HepG2 (cell line): ENCODE measurements around the gene FOSL2. TPM values are rescaled to one million over a fixed set of nuclear protein-coding genes. Genes with fewer than 3 reads are reported as not detected.

ENCODE experiments used
- ATAC-seq: fragments of 200-7000 bp; cut with Tn5 transposase; 3 replicates; pipeline ENCODE4 v1.9.1; 2020; ENCODE audit warnings: mild to moderate bottlenecking, moderate library complexity
- BruUV-seq: library from RNA; stranded (reverse); fragments of 400-500 nt; replicated peaks from 2 replicates; lab custom pipeline; 2021; lab: Mats Ljungman, UMichigan
- CTCF ChIA-PET: fragments of 300-600 bp; formaldehyde crosslinking; extraction: SDS; loops from one replicate; lab custom pipeline; 2021; ENCODE audit warnings: low total read pairs, inconsistent platforms, low intra/inter-chr PET ratio; lab: Yijun Ruan, JAX
- POLR2A ChIA-PET: fragments of 350-600 bp; sonication (Branson Sonifier 250); formaldehyde crosslinking; loops from one replicate; lab custom pipeline; 2020; ENCODE audit warnings: antibody characterized with exemption, inconsistent platforms; lab: Yijun Ruan, JAX
- DNase-seq: peaks from one replicate; pipeline ENCODE4 v3.0.0-alpha.2; 2015; ENCODE audit warnings: low spot score
- FAIRE-seq: peaks from 3 replicates; lab custom pipeline; 2011; peaks lifted over from hg19 to GRCh38; lab: Jason Lieb, UNC
- H2AFZ ChIP-seq: one replicate; pipeline ENCODE4 v1.6.1; 2011; ENCODE audit warnings: low read length, inconsistent platforms
- H3K27ac ChIP-seq: fragments of 300-600 bp; 3 replicates; pipeline ENCODE4 v1.8.0; 2011; ENCODE audit warnings: mixed run types, mild to moderate bottlenecking, mixed read lengths, low read length, inconsistent platforms; ENCODE audit not compliant: insufficient read depth; ENCODE audit errors: extremely low read length
- H3K27me3 ChIP-seq, 2 experiments: fragments of 200-600 bp in 1 of 2; 2 replicates in 1 of 2; 3 replicates in 1 of 2; pipeline versions ENCODE4 v1.6.0 to v1.8.0; 2011; ENCODE audit warnings: low read length in 2 of 2, mild to moderate bottlenecking in 2 of 2, moderate library complexity in 2 of 2, inconsistent platforms in 1 of 2; ENCODE audit not compliant: insufficient read depth in 2 of 2, control insufficient read depth in 1 of 2
- H3K36me3 ChIP-seq, 2 experiments: fragments of 200-600 bp in 1 of 2; replicated peaks in 1 of 2; 2 replicates in 1 of 2; 3 replicates in 1 of 2; pipeline versions ENCODE4 v1.5.1 to v1.8.0; 2011; ENCODE audit warnings: low read length in 2 of 2, inconsistent platforms in 1 of 2; ENCODE audit not compliant: insufficient read depth in 2 of 2, control insufficient read depth in 1 of 2
- H3K4me1 ChIP-seq: 2 replicates; pipeline ENCODE4 v1.5.1; 2012; ENCODE audit warnings: low read length, inconsistent platforms; ENCODE audit not compliant: insufficient read depth
- H3K4me2 ChIP-seq: 2 replicates; pipeline ENCODE4 v1.6.0; 2011; ENCODE audit warnings: low read depth, low read length, inconsistent platforms
- H3K4me3 ChIP-seq, 3 experiments: fragments of 200-600 bp in 1 of 3; sonication (generic), shearing (Covaris generic) in 1 of 3; replicated peaks in 1 of 3; 2 replicates each; pipeline ENCODE4 v1.5.1; 2011 to 2016; ENCODE audit warnings: low read length in 3 of 3, inconsistent platforms in 2 of 3, low read depth in 2 of 3, mild to moderate bottlenecking in 2 of 3, control low read depth in 1 of 3, mixed read lengths in 1 of 3; ENCODE audit not compliant: insufficient read depth in 1 of 3
- H3K79me2 ChIP-seq: one replicate; pipeline ENCODE4 v1.6.1; 2011; ENCODE audit warnings: low read length, inconsistent platforms; ENCODE audit not compliant: insufficient read depth
- H3K9ac ChIP-seq: 2 replicates; pipeline ENCODE4 v1.6.0; 2011; ENCODE audit warnings: mild to moderate bottlenecking, low read depth, low read length, inconsistent platforms; ENCODE audit not compliant: insufficient read depth
- H3K9me3 ChIP-seq: 2 replicates; pipeline ENCODE4 v1.5.1; 2012; ENCODE audit warnings: mild to moderate bottlenecking, low read length
- H4K20me1 ChIP-seq: 2 replicates; pipeline ENCODE4 v1.6.0; 2011; ENCODE audit warnings: inconsistent platforms, mild to moderate bottlenecking, low read length, moderate library complexity; ENCODE audit not compliant: insufficient read depth
- ETV5 ChIP-seq: IDR thresholded peaks from 2 replicates; pipeline ENCODE4 v1.6.1; 2018; ENCODE audit warnings: missing biosample characterization, missing genetic modification reagents, inconsistent platforms, borderline replicate concordance
- ZNF547 ChIP-seq: sonication (generic); formaldehyde crosslinking; IDR thresholded peaks from 2 replicates; pipeline ENCODE4 v1.5.1; 2020; ENCODE audit warnings: mild to moderate bottlenecking, missing genetic modification reagents
- WGBS: methylation state at CpG from one replicate; pipeline ENCODE4 v1.1.6; 2017; ENCODE audit warnings: low lambda C conversion rate; 5-methylcytosine and 5-hydroxymethylcytosine counted together
- in situ Hi-C: cut with HindIII; loops from 2 replicates; pipeline ENCODE4 v1.10.0; 2017; ENCODE audit warnings: low pct_unique_long_range_greater_than_20kb; ENCODE audit not compliant: extremely low pct_ligation_motif_present
- intact Hi-C: fragments of 100-400 bp; cut with micrococcal nuclease; formaldehyde crosslinking; loops from one replicate; pipeline ENCODE4 v1.10.0; 2022; ENCODE audit not compliant: unreplicated experiment
- polyA plus RNA-seq, 8 experiments: library from polyadenylated mRNA; depleted of rRNA in 3 of 8; stranded (reverse) in 7 of 8; unstranded in 1 of 8; fragments of >200 nt; fragmentation: Illumina TruSeq in 4 of 8; extraction: Trizol in 4 of 8; gene quantifications; 2 replicates each; pipeline versions ENCODE4 v1.2.1 to v1.2.3, GENCODE V29; 2011 to 2016; ENCODE audit warnings: low read depth in 4 of 8, missing spikeins in 1 of 8, mixed read lengths in 1 of 8; ENCODE audit not compliant: insufficient read depth in 1 of 8
- total RNA-seq, 5 experiments: library from RNA; depleted of rRNA; stranded (reverse); fragments of >200 nt; fragmentation: Illumina TruSeq; extraction: Trizol; gene quantifications; 2 replicates each; pipeline ENCODE4 v1.2.3, GENCODE V29; 2016; ENCODE audit warnings: low read depth in 1 of 5
- TF ChIP-seq, protein P1 (sequence below): sonication (generic); formaldehyde crosslinking; IDR thresholded peaks from 2 replicates; pipeline ENCODE4 v1.5.0; 2020; ENCODE audit warnings: mild to moderate bottlenecking, missing genetic modification reagents
- TF ChIP-seq, protein P2 (sequence below): sonication (generic); formaldehyde crosslinking; IDR thresholded peaks from 2 replicates; pipeline ENCODE4 v1.5.0; 2020; ENCODE audit warnings: missing genetic modification reagents
- TF ChIP-seq, protein P3 (sequence below): sonication (generic); formaldehyde crosslinking; IDR thresholded peaks from 2 replicates; pipeline ENCODE4 v1.8.1; 2023; ENCODE audit warnings: mild to moderate bottlenecking, missing genetic modification reagents
- TF ChIP-seq, protein P4 (sequence below): sonication (generic); formaldehyde crosslinking; IDR thresholded peaks from 2 replicates; pipeline ENCODE4 v1.4.0; 2020; ENCODE audit warnings: low read depth, missing genetic modification reagents

The FOSL2 gene
- total and polyA plus RNA-seq, 2 of the 13 experiments (the other 11 are each of a cell fraction or from before 2014, with no cell fraction given): 3.4 to 18.1 TPM

DNA sequence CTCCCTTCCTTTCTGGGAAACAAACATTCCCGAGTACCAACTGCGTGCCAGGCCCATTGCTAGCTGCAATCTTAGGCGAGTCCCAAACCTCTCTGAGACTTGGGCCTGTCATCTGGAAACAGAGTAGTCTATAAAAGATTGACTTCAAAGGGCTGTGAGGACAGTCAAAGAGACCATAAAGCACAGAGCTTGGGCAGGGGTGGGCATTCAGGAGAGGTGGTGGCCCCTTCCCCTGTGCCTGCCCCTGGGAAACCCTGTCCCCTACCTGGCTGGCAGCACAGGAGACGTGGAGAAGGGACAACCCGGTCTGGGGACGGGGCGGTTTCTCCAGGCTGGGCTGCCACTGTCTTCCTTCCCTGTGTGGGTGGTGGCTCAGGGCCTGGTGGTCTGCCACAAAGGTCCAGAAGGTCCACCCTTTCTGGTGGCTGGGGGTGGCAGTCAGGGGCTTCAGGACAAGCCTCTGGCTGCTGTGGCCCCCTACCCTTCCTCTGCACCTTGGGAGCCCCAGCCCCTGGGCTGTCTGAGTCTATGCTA, 33.9 kb upstream of the FOSL2 start:
- Histone ChIP-seq H3K27me3 (peaks cover 0 to 19% of the 10 kb centered on the region in 2 experiments), H3K9ac (peak overlapping the region; percentile 38; the same call in 1 of the 2 replicates), H2AFZ (no peak overlapping the region), H3K27ac (no peak overlapping the region), H3K79me2 (no peaks in the 10 kb centered on the region), H3K9me3 (no peaks in the 10 kb centered on the region), H3K36me3 (no peaks in the 10 kb centered on the region), H3K4me2 (peak overlapping the region; percentile 83), H3K4me3 (peak overlapping the region in 2 of 3 experiments; percentile 2 to 54; a peak in 2 of 6 replicates), H4K20me1 (no peaks in the 10 kb centered on the region), H3K4me1 (peaks cover 50% of the 10 kb centered on the region)
- TF ChIP-seq, protein P1, sequence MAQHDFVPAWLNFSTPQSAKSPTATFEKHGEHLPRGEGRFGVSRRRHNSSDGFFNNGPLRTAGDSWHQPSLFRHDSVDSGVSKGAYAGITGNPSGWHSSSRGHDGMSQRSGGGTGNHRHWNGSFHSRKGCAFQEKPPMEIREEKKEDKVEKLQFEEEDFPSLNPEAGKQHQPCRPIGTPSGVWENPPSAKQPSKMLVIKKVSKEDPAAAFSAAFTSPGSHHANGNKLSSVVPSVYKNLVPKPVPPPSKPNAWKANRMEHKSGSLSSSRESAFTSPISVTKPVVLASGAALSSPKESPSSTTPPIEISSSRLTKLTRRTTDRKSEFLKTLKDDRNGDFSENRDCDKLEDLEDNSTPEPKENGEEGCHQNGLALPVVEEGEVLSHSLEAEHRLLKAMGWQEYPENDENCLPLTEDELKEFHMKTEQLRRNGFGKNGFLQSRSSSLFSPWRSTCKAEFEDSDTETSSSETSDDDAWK (CRISPR knock-in tag): no peak
- TF ChIP-seq ETV5 (CRISPR knock-in tag) (no peak), ZNF547 (CRISPR knock-in tag) (0 out of 2 replicates have a peak, but pooled peaks have one; percentile 8)
- TF ChIP-seq, protein P2, sequence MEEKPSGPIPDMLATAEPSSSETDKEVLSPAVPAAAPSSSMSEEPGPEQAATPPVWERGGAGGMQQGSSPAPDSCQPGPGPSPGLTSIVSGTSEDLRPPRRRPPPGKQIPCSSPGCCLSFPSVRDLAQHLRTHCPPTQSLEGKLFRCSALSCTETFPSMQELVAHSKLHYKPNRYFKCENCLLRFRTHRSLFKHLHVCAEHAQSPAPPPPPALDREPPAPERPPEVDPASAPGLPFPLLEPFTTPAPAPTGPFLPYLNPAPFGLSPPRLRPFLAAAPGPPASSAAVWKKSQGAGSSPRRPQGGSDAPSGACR (CRISPR knock-in tag): peak; percentile 69; the same call in 1 of the 2 replicates
- TF ChIP-seq, protein P3, sequence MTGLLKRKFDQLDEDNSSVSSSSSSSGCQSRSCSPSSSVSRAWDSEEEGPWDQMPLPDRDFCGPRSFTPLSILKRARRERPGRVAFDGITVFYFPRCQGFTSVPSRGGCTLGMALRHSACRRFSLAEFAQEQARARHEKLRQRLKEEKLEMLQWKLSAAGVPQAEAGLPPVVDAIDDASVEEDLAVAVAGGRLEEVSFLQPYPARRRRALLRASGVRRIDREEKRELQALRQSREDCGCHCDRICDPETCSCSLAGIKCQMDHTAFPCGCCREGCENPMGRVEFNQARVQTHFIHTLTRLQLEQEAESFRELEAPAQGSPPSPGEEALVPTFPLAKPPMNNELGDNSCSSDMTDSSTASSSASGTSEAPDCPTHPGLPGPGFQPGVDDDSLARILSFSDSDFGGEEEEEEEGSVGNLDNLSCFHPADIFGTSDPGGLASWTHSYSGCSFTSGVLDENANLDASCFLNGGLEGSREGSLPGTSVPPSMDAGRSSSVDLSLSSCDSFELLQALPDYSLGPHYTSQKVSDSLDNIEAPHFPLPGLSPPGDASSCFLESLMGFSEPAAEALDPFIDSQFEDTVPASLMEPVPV (CRISPR knock-in tag): 0 out of 2 replicates have a peak, but pooled peaks have one; percentile 40
- TF ChIP-seq, protein P4, sequence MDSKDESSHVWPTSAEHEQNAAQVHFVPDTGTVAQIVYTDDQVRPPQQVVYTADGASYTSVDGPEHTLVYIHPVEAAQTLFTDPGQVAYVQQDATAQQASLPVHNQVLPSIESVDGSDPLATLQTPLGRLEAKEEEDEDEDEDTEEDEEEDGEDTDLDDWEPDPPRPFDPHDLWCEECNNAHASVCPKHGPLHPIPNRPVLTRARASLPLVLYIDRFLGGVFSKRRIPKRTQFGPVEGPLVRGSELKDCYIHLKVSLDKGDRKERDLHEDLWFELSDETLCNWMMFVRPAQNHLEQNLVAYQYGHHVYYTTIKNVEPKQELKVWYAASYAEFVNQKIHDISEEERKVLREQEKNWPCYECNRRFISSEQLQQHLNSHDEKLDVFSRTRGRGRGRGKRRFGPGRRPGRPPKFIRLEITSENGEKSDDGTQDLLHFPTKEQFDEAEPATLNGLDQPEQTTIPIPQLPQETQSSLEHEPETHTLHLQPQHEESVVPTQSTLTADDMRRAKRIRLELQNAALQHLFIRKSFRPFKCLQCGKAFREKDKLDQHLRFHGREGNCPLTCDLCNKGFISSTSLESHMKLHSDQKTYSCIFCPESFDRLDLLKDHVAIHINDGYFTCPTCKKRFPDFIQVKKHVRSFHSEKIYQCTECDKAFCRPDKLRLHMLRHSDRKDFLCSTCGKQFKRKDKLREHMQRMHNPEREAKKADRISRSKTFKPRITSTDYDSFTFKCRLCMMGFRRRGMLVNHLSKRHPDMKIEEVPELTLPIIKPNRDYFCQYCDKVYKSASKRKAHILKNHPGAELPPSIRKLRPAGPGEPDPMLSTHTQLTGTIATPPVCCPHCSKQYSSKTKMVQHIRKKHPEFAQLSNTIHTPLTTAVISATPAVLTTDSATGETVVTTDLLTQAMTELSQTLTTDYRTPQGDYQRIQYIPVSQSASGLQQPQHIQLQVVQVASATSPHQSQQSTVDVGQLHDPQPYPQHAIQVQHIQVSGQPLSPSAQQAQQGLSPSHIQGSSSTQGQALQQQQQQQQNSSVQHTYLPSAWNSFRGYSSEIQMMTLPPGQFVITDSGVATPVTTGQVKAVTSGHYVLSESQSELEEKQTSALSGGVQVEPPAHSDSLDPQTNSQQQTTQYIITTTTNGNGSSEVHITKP (CRISPR knock-in tag): 0 out of 2 replicates have a peak, but pooled peaks have one; percentile 5
- WGBS: 37% methylated on average over 7 of the region's 7 CpGs
- intact Hi-C loops (loop anchor here (5.0 kb wide), 1 partner anchor 34 kb away; the partner anchor contains the start of gene FOSL2), in situ Hi-C loops (no loop called here)
- FAIRE-seq (no peak), DNase-seq (no peak), ATAC-seq (peak; percentile 7; the same call in 2 of the 3 replicates)
- ChIA-PET CTCF (no interaction called here), POLR2A (no interaction called here)
- BruUV-seq: no TSS peak
